ENCODE data around the gene CEP72.
"Not testable (repeated sequence)": the region's sequence is repeated elsewhere in the genome, so short reads cannot be mapped to it uniquely, and the experiment has no call there.

The CEP72 gene

DNA sequence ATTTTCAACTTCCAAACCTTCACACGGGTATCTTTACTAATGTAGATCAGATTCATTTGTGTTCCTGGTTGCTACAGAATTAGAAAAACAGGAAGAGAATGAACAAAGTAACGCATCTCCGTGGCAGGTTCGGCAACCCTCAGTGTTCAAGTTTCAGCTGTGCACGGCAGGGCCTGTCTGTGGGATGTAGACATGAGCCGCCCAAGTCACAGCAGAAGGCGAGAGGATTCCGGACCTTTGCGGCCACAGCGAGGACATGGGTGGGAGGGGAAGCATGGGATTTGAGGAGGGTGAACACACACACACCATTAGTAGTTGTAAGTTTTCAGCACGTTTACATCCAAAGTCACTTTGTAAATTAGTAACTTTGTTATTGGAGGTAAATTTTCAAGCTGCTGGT is 31.7 kb upstream of the CEP72 start:
- DNase-seq (ENCODE audit: low spot score): no peak

DNA sequence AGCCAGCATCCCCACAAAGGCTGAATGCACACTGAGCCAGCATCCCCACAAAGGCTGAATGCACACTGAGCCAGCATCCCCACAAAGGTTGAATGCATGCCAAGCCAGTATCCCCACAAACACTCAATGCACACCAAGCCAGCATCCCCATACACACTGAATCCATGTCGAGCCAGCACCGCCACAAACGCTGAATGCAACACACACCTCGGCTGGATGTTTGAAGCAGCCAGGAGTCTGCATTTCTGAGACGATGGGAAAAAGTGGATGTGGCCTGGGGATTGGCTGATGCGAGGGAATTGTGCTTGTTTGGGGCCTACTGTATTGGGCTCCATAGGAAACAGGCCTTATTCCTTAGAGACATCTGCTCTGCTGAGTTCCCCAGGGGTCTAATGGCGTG is 30.9 kb upstream of the CEP72 start:
- no peak for DNase-seq (ENCODE audit: low spot score)

DNA sequence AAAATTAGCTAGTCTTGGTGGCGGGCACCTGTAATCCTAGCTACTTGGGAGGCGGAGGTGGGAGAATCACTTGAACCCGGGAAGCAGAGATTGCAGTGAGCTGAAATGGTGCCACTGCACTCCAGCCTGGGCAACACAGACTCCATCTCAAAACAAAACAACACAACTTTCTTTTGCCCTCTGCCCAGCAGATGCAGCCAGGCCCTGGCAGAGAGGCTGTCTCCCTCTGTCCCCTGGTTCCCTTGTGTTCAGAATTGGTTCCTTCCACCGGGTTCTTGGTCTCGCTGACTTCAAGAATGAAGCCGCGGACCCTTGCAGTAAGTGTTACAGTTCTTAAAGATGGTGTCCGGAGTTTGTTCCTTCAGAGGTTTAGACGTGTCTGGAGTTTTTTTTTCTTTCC is 30.2 kb upstream of the CEP72 start:
- DNase-seq (ENCODE audit: low spot score): no peak

DNA sequence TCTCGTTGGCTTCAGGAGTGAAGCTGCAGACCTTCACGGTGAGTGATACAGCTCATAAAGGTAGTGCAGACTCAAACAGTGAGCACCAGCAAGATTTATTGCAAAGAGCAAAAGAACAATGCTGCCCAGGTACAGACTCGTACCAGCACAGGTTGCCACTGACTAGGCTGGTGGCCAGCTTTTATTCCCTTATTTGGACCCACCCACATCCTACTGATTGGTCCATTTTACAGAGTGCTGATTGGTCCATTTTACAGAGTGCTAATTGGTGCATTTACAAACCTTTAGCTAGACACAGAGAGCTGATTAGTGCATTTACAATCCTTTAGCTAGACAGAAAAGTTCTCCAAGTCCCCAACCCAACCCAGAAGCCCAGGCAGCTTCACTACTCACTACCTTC is 29.7 kb upstream of the CEP72 start:
- DNase-seq (ENCODE audit: low spot score): not testable (repeated sequence)

DNA sequence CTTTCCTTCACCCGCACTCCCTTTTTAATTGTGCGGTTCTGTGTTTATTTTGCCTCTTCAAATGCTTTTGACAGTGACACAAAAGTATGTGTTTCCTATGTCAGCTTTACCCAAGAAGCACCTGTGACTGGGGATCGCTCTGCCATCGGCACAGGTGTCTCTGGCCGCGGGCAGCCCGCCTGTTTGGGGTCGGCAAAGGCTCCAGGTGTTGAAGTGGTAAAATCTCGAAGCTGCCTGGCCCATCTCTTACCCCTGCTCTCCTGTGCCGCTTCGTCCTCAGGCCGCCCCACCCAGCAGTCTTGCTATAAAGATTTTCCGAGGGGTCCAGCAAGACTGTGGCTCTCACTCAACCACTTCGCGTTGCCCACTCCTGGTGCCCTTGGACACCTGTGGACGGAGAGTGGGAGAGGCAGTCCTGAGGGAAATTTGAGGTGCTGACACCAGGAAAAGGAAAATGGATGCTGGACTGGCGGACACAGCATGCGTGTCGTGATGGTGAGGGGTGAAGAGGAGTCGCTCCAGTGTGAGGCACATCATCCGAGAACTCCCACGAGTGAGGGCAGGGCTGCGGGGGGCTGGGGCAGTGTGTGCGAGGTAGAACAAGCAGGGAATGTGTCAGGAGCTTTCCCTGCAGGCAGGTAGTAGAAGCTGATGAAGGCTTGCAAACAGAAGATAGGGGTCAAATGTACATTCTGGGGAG is 29.1 kb upstream of the CEP72 start:
- no peak for DNase-seq (ENCODE audit: low spot score)

DNA sequence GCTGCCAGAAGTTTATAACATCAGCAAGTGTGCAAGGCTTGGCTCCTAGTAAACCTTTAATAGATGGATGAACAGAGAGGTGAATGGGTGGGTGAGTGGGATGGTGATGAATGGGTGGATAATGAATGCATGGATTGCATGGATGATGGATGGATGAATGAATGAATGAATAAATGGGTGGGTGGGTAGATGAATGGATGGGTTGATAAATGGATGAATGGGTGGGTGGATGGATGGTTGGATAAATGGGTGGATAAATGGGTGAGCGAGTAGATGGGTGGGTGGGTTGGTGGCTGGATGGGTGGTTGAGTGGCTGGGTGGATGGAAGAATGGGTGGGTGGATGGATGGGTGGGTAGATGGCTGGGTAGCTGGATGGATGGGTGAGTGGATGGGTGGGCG is 28.5 kb upstream of the CEP72 start:
- no peak for DNase-seq (ENCODE audit: low spot score)

DNA sequence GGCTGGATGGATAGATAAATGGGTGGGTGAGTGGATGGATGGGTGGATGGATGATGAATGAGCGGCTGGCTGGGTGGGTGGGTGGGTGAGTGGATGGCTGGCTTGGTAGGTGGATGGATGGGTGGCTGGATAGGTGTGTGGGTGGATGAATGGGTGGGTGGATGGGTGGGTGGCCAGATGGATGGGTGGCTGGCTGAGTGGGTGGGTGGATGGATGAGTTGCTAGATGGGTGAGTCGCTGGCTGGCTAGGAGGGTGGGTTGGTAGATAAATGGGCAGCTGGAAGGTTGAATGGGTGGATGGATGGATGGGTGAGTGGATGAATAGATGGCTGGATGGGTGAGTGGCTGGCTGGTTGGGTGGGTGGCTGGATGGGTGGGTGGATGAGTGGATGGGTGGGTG is 27.9 kb upstream of the CEP72 start:
- no peak for DNase-seq (ENCODE audit: low spot score)

DNA sequence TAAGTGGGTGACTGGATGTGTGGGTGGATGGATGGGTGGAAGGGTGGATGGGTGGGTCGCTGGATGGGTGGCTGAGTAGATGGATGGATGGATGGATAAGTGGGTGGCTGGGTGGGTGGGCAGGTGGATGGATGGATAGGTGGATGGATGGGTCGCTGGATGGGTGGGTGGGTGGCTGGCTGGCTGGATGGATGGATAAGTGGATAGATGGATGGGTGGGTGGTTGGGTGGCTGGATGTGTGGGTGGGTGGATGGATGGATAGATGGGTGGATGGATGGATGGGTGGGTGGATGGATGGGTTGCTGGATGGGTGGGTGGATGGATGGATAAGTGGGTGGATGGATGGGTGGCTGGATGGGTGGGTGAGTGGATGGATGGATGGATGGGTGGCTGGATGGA is 27.3 kb upstream of the CEP72 start:
- DNase-seq (ENCODE audit: low spot score): no peak

DNA sequence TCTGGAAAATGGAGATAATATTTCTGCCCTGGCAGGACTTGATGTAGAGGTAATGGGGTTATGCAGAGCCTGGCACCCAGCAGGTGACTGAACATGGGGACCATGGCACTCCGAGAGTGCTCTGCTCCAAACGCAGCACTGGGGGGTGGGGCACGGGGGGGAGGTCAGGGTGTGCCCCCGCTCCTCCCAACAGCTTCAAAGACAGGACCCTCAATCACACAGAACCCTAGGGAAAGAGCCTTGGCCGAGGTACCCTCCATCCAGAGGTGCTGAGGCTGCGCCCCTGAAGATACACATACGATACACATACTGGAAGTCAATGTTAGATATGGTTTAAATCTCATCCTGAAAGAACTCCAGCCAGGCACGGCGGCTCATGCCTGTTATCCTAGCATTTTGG is 26.6 kb upstream of the CEP72 start:
- DNase-seq (ENCODE audit: low spot score): no peak

DNA sequence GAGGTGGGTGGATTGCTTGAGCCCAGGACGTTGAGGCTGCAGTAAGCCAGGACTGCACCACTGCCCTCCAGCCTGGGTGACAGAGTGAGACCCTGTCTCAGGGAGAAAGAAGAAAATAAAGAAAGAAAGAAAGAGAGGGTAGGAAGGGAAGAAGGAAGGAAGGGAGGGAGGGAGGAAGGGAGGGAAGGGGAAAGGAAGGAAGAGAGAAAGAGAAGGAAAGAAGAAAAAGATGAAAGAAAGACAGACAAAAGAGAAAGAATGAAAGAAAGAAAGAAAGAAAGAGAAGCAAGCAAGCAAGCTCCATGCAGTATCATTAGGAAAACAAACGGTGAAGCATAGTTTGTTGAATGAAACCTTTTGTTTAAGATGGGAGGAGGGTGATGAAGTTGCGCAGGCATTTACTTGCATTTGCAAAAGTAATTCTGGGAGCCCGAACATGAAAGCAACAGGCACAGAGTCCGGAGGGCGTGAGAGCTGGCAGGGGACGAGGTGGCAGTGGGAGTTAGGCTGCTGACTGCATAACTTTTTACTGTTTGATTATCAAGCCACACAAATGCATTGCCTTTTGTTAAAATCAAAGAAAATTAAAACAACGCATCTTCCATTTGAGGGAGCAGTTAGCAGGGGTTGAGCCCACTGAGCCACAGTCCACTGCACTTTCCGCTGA is 26.0 kb upstream of the CEP72 start:
- no peak for DNase-seq (ENCODE audit: low spot score)

DNA sequence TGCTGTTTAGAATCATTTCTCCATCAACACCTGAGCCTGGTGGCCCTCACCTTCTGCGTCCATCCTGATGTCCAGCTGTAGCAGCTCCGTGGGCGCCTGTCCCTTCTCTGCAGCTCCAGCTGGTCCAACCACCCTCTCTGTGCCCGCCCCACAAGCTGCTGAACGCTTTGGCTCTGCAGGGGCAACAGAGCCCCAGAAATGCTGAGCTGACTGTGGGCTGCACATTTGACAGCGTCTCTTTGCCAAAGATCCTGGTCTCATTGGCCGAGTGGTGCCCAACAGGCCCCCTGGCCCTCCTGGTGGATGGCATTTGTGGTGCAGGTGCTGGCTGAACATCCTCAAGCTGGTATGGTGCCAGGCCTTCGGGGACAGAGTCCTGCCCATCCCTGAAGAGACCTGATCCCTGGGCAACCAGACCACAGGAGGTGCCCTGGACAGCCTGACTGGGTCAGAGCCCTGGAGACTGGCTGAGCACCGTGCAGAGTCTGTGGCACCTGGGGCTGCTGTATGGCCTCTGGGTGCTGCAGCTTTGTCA is 25.3 kb upstream of the CEP72 start:
- DNase-seq (ENCODE audit: low spot score): no peak

DNA sequence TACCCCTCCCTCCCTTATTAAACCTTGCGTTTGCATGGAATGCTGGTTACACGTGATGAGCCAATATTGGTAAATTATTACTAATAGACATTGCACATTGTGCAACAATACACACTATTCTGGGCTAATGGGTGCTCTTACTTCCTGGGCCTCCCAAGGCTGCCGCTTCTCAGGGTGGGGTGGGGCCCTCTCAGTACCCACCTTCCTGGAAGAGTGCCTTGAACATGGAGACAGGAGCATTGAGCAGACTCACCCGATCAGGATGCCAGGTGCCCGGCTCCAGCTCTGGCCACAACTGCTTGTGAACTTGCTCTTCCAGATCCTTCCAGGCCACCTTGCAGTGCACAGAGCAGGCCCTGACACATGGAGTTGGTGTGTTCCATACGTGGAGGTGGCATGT is 24.7 kb upstream of the CEP72 start:
- no peak for DNase-seq (ENCODE audit: low spot score)

DNA sequence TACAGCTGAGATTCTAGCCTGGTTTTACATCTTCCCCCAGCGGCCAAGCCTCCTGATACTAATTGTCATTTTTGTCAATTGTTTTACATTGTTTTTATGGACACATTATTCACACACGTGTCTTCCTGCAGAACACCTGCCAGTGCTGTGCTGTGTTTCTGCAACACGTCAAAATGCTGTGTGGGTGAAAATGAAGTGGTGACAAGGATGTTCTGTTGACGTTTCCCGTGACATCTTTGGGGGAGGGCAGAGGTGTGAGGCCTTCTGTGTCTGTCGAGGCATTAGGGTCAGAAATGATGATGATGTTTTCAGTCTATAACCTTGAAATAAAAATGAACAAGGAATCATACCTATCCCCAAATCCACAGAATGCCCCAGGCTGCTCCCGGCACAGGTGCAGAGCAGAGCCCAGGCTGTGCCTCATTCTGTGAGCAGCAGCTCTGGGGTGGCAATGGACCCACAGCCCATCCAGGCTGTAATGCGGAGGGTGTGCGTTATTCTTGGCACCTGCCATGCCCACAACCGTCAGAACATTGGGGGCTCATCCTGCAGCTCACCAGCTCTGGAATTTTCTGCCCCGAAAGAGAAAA is 23.6 kb upstream of the CEP72 start:
- no peak for DNase-seq (ENCODE audit: low spot score)

DNA sequence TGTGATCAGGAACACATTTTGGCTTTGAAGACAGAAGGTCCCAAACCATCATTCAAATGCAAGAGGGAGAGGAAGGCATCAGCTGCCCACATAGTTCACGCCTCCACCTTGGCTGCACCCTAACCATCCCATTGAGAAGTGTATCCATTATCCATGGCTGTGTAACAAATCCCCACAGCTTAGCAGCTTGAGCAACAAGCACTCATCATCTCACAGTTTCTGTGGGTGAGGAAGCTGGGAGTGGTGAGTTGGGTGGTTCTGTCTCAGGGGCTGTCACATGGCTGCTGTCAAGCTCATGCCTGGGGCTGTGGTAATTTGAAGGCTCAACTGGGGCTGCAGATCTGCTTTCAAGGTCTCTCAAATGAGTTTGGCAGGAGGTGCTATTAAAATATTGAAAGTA is 23.0 kb upstream of the CEP72 start:
- no peak for DNase-seq (ENCODE audit: low spot score)

DNA sequence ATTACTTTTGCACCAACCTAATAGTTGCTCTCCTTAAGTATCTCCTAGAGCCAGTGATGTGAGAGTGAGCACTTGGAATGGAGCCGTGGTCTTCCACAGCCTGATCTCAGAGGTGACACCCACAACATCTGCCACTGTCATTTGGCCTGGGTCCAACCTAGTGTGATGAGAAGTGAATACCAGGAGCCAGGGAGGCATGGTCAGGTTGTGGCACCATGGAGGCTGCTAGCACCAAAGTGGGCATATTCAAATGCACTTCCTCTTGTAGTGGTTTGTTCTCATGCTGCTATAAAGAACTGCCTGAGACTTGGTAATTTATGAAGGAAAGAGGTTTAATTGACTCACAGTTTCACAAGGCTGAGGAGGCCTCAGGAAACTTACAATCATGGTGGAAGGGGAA is 22.6 kb upstream of the CEP72 start:
- no peak for DNase-seq (ENCODE audit: low spot score)

DNA sequence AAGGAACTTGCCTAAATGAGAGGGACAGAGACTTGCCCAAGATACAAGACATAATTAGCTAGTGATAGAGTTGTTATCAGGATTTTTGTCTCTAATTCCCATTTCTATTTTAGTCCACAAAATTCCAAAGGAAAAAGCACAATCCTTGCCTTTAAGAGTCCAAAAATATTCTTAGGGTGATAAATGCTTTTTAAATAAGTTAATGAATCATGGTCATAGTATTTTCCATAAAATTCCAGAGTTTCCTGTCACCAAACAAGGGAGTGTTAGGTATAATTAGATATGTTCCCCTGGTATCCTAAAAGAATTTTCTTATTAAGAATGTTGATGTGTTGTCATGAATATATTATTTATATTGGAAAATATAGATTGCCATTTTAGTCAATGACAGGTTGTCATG is 21.8 kb upstream of the CEP72 start:
- DNase-seq (ENCODE audit: low spot score): no peak

DNA sequence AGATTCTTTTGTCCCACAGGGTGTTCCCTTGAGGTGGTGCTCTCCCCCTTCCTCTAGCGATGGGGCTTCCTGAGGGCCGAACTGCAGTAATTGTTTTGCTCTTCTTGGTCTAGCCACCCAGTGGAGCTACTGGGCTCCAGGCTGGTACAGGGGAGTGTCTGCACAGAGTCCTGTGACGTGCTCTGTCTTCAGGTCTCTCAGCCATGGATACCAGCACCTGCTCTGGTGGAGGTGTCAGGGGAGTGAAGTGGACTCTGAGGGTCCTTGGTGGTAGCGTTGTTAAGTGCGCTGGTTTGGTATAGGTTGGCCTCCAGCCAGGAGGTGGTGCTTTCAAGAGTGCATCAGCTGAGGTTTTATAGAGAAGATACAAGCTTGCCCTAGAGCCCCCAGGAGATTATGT is 20.4 kb upstream of the CEP72 start:
- DNase-seq (ENCODE audit: low spot score): no peak

DNA sequence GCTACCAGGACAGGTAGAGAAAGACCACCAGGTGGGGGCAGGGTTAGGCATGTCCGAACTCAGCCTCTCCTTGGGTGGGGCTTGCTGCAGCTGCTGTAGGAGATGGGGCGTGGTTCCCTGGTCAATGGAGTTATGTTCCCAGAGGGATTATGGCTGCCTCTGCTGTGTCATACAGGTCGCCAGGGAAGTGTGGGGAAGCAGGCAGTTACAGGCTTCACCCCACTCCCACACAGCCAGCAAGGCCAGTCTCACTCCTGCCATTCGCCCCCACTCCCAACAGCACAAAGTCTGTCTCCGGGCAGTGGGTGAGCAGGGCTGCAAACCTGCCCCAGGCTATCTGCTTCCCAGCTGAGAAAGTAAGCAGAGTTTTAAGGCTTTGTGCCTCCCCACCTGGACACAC is 20.0 kb upstream of the CEP72 start:
- no peak for DNase-seq (ENCODE audit: low spot score)

DNA sequence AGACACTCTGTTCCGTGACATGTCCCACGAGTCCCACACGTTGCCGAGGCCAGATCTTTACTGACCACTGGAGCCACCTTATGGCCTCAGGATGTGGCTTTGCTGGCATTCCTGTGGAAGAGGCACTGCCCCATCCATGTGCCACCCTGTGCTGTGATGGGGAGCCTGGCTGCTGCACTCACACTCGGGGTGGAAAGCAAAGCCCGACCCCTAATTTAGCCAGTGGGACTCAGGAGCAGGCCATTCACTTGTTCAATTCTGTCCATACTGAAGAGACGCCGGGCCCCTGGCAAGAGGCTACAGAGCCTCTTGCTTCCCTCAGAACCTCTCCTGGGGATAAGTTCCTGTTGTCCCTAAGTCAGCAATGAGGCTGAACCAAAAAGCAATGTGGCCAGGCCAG is 18.6 kb upstream of the CEP72 start:
- DNase-seq (ENCODE audit: low spot score): no peak

DNA sequence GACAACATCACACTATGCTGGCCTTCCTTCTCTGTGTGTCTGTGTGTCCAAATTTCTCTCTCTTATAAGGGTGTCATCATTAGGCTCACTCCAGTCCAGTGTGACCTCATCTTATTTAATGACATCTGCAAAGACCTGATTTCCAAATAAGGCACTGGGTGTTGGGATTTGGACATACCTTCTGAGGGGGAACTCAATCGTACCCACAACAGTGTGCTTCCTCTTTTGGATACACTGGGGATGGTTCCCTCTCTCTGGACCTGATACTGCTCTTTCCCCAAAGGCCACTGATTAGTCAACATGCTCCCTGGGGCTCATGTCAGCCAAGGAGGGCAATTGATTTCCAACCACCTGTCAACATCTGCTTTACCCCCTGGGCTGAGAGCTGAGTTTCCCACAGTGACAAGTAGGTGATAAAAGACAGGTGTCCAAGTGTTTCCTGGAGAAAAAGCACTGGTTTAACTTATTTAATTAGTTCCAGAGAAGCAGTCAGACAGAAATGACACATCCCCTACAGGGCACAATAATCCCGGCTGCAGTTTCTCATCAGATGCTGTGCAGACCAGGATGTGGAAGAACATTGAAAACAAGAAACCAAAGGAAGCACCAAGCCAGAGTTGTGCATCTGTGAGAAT is 17.8 kb upstream of the CEP72 start:
- DNase-seq (ENCODE audit: low spot score): no peak

DNA sequence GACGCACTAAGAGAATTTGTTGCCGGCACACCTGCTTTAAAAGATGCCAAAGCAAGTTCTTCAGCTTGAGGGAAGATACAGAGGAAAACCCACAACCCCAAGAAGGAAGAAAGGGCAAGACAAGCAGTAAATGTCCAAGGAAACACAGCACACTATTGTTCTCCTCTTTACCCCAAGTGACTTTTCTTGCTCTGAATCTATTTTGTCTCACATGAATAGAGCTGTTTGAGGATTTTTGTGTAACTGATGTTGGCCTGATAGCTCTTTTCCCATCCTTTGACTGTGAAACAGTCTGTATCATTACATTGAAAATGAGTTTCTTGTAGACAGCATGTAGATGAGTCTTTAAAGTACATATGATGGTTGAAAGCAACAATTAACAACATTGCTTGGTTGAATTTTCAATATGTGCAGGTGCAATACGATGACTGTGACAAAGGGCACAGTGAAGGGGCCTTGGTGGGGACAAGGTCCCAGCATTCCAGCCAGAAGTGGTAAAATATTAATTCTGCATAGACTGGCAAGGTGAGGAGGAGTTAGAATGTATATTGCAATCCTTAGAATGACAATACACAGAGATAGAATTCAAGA is 16.8 kb upstream of the CEP72 start:
- DNase-seq (ENCODE audit: low spot score): no peak

DNA sequence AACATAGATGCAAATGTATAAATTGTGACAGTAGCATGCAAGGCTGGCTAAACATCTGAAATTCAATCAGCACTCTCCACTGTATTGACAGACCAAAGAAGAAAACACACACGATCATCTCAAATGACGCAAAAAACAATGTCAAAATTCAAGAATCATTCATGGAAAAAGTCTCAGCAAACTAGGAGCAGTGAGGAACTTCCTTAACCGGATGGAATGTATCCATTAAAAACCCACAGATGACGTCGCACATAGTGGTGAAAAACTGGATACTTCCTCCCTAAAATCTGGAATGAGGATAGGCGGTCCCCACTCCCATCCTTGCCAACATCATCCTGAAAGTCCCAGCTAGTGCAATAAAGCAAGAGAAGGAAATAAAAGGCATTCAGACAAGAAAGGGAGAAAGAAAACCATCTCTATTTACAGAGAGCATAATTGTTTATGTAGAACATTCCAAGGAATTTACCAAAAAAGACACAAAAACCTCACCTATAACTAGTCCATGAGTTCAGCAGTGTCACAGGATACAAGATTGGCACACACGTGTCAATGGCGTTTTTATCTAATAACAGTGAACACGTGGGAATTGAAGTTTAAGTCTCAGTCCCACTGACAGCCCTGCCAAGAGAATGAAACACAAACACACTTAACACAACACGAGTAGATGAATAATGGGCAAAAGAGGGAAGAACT is 14.1 kb upstream of the CEP72 start:
- no peak for DNase-seq (ENCODE audit: low spot score)
